HT-29 (cell line): ENCODE measurements around the gene NOP14. TPM values are rescaled to one million over a fixed set of nuclear protein-coding genes. Genes with fewer than 3 reads are reported as not detected.
A peak's percentile ranks its signal among the peaks of the same experiment; 100 is the strongest.
"Not testable (repeated sequence)": the region's sequence is repeated elsewhere in the genome, so short reads cannot be mapped to it uniquely, and the experiment has no call there.

ENCODE experiments used
- DNase-seq: peaks from one replicate; pipeline ENCODE4 v3.0.0-alpha.2; 2015; ENCODE audit warnings: low spot score
- total RNA-seq: library from RNA; depleted of rRNA; stranded (reverse); fragments of >200 nt; shearing (Covaris generic); gene quantifications from 2 replicates; pipeline ENCODE4 v1.2.3, GENCODE V29; 2014

NOP14 gene
- total RNA-seq, 1 experiment from 2014 or later: 26.2 TPM

DNA sequence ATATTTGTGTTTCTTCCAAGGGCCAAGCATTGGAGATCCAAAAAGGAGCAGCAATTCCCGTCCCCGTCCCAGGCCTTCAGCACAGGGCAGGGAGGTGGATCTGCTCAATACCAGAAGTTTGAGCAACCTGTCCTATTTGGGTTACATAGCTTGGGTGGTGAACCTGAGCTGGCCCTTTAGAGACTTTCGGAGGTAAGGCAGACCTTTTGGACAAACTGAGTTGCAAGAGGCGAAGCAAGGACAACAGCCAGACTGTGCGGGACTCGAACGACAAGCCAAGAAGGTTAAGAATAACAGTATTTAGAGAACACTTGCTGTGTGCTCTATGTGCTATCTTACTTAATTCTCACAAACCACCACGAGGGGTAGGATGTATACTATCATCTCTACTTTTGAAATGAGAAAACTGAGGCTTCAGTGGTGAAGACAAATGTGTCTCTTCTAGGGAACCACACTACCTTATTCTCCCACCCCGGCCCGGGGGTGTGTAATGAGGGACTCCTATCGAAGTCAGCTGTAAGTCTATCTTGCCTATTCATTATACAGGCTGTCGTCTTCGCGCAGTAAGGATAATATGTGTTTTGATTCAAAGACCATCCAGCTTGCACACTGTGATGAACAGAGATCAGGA is 1.3 kb downstream of the NOP14 start:
- DNase-seq: peak; percentile 52

DNA sequence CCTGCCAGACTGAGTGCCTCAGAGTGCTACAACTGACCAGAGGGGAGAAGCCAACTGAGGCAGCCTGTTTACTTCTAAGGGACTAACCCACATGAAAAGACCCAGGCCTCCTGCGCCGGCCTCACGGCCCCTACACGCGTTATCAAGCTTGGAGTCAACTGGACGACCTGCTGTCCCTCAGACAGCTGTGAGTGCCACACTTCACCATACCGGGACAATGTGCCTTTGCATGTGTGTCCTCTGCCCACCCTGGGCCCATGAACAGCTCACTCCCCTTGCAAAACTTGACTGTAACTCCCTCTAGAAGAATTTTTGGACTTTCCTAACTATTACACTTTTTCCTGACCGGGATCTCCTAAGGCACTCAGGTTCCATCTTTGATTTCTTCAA is 1.8 kb downstream of the NOP14 start:
- DNase-seq: no peak

DNA sequence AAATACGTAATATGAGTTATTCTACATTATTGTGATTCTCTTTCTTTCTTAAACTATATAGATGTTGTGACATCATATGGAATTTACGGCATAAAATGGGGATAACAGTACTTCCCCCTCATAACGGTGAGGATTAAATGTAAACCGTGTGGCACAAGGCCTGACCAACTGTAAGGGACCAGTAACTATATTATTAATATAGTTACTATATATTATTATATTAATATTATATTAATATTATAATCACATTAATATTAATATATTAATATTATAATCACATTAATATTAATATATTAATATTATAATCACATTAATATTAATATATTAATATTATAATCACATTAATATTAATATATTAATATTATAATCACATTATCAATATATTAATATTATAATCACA is 2.8 kb downstream of the NOP14 start:
- DNase-seq: not testable (repeated sequence)

DNA sequence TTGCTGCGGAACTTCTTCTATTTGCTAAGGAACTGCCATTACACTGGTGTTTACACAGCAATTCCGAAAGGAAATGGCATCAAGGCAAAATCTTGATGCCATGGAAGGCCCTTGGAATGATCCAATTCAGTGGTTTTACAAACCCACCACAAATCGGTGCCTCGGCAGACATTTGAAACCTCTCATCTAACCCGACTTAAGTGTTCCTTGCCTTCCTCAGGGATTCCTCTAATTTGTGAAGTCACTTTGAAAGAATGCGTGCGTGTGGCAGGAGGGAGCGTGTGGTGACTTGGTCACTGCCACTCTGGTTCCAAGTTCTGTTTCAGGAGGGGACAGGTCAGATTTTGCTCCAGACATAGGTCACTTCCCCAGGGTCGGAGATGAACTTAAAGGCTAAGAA is 4.8 kb downstream of the NOP14 start:
- DNase-seq: no peak

DNA sequence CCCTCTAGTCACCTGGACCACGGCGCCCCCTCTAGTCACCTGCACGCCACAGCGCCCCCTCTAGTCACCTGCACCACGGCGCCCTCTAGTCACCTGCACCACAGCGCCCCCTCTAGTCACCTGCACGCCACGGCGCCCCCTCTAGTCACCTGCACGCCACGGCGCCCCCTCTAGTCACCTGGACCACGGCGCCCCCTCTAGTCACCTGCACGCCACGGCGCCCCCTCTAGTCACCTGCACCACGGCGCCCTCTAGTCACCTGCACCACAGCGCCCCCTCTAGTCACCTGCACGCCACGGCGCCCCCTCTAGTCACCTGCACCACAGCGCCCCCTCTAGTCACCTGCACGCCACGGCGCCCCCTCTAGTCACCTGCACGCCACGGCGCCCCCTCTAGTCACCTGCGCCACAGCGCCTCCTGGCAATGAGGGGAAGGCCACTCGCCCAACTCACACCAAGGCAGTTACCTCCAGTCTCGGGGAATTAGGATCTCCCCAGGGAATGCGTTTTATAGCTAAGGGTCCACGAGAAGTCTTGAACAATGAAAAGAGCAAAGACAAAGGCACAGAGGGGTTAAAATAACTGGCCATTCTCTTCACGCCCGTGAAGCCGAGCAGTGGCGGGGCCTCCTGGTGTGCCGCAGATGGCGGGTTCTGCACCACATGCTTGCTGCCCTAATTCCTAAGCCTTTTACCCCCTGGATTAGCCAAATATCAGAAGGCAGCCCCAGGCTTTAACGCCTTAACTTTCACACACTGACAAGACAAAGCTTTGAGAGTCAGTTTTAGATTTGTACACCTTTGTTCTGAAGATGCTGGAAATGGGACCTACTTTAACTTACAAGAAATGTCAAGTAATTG is 7.8 kb downstream of the NOP14 start:
- DNase-seq: not testable (repeated sequence)

DNA sequence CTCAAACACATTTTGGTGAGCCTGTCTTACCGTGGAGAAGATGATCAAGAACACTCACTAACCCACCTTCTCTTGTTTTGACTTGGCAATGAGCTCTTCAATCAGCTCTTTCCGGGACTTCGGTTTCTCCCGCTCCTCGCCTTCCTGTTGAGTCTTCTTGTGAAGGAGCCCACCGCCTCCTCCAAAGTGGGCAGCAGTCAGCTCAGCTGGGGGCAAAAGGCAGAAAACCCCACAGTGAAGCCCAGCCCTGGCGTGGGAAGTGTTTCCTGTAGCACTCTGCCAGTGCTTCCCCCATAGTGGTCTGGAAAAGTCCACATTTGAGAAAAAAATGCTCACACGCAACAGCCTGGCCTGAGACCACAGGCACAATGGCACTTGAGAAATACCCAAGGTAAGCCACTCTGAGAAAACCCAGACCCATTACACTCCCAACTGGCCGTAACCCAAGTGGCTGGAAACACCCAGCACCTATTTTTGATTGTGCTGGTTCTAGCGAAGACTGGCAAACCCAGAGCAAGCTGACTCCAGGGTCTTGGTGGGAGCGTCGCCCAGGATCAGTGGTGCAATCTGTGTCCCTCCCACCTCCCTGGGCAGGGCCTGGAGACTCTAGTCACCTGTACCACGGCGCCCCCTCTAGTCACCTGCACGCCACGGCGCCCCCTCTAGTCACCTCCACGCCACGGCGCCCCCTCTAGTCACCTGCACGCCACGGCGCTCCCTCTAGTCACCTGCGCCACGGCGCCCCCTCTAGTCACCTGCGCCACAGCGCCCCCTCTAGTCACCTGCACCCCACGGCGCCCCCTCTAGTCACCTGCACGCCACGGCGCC is 8.6 kb downstream of the NOP14 start:
- DNase-seq: peak; percentile 41

DNA sequence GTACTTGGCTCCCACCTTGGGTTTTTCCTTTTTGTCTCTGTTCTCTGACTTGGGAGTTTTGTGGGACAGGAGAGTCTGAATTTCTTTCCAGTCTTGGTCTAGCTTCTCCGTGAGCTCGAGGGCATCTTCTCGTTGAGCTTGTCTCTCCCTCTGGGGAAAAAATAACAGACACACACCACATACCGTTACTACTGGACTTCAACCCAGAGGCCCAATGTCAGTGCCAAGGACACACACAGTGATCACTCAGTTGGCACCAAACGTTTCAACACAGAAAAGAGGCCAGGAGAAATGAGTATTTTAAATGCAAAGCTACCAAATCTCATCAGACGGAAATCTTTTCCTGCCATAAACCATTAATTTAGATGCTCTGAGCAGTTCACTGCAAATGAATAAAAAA is 9.7 kb downstream of the NOP14 start:
- DNase-seq: no peak

DNA sequence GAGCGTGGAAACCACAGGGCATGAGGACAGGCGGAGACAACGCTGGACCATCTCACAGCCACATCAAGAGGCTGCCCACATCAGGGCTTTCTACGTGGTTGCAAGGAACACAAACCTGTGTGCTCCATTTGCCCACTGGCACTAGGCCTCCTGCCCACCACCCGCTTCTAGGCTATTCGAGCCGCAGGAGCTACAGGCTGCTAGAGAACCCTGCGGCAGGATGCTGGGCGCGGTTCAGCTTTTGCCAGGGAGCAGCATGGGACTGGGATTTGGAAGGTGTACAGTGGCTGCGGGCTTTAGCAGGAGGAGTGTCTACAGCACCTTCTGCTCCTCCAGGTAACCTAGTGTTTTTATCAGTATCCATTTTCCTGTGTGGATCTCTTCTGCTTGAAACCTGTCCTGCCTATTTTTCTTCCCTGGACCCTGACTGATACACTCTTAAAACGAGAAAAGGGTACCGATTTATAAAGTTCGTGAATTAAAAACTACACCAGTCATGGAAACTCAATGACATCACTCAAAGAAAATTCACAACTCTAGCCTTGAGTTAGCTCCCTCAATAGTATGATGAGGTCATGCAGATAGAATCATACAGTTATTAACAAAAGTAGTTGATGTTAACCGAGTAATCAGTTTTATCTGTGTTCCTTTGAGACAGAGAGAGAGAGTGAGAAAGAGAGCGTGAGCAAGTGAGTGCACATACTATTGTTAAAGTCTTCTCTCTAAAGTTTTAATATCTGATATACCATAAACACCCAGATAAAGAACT is 12.8 kb downstream of the NOP14 start:
- no peak for DNase-seq

DNA sequence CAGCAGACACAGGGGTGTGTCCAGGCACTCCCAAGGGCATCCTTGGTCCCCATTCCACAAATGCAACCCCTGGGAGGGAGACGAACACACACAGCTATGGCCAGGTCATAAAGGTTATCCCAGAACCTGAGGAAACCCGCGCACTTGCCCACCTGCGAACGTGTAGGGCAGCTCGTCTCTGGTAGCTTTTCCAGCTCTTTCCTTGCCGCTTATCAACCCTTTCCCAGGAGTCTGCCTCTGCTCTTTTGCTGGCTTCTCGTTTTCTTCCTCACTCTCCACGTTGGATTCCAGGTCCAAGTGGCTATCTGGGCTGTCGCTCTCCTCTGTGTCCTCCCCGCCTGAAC is 13.5 kb downstream of the NOP14 start:
- no peak for DNase-seq

DNA sequence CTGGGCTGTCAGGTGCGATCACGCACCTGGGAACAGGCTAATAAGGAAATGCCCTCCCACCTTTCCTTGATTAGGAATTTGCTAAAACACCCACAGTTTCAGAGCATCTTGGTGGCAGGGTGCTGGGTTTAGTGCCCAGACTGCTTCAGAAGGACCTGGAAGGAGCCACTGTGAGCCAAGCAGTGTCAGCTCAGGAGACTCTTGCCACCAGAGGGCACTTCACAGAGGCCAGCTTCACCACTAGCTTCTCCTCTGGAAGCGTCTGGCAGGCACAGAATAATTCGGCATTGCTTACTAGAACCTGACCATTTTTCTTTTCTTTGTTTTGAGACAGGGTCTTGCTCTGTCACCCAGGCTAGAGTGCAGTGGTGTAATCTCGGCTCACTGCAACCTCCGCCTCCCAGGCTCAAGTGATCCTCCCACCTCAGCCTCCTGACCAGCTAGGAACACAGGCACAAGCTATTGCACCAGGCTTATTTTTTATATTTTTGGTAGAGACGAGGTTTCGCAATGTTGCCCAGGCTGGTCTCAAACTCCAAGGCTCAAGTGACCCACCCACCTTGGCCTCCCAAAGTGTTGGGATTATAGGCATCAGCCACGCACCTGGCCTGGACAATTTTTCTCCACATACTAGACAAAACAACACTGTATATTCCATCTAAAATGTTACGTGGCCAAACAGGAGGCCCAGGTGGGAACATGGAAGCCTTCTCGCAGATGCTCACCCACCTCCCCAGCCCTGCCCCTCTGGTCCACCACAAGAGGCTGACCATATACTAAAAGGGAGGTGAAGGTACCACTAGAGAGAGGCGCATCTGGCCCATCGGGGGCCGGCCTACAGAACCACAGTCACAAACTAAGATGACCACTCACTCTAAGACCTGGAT is 14.1 kb downstream of the NOP14 start:
- peak; percentile 59 for DNase-seq

DNA sequence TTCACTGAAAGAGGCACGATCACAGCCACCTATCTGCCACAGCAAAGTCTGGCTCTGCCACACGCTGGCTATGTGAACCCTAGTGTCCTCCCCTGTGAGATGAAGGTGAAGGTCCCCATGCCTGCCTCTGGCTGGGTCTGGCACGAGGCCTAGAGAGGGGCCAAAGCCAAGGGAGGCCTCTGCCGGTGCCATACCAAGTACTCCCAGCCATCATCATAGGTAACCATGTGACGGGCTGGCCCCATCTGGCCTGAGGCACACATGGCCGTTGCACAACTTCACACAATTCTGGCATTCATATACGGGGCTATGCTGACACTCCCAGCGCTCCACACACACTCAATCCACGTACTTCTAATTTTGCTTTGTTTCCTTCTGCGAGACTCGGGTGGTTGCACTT is 15.3 kb downstream of the NOP14 start:
- DNase-seq: no peak

DNA sequence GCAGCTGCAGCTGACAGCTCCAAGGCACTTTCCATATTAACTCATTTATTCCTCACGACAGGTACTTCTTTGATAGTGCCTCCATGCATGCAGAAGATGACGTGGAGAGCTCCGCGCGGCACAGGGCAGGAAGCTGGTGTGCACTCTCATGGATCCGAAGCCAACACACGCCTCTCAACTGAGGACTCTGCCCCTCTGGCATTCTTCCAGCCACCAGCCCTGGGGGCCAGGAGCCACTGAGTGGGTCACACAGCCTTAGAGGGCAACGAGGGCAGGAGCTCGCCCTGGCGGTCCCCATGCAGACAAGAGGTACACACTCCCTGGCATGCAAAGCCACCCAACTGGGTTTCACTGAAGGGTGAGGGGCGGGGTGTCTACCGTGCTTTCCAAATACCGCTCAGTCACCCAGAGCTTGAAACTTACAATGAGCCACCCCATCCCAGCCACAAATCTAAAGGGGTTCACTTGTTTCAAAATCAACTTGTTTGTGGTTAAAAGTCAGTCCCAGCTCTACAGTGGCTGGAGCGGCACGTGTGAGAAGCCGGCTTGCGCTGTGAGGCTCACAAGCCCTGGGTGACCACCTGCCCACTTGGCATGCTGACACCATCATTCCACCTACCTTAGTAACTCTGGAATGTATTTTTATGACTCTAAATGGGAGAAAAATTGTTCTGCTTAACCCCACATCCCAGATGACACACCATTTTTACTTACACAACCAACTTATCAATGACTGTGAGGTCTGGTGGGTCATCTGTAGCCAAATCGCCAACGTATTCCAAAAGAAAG is 16.2 kb downstream of the NOP14 start:
- DNase-seq: no peak

DNA sequence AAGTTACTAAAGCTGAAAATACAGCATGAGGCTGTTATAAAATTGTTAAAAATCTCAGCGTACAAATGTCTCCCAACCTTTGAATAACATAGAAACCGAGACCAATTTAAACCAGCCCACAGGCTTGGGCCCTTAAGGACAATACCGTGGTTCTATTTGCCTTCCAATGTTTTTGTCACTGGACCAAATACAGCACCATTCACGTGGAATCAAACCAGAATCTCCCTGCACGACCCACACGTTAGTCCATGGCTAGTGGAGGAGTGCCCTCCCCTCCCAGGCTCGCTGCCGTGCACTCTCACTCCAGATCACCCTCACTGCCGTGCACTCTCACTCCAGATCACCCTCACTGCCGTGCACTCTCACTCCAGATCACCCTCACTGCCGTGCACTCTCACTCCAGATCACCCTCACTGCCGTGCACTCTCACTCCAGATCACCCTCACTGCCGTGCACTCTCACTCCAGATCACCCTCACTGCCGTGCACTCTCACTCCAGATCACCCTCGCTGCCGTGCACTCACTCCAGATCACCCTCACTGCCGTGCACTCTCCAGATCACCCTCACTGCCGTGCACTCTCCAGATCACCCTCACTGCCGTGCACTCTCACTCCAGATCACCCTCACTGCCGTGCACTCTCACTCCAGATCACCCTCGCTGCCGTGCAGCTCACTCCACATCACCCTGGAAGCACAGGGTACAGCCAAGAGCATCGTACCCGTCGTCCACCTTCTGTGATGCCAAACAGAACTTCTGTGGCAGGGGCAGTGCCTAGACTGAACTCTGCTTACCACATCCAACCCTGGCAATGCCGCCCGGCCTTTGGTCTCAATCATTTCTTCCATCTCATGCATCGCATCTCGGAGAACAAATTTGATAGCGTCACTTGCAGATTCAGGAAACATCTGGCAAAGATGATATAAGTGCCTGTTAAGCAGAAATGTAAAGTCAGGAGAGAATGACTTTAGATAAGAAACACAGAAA is 17.3 kb downstream of the NOP14 start:
- not testable (repeated sequence) for DNase-seq

DNA sequence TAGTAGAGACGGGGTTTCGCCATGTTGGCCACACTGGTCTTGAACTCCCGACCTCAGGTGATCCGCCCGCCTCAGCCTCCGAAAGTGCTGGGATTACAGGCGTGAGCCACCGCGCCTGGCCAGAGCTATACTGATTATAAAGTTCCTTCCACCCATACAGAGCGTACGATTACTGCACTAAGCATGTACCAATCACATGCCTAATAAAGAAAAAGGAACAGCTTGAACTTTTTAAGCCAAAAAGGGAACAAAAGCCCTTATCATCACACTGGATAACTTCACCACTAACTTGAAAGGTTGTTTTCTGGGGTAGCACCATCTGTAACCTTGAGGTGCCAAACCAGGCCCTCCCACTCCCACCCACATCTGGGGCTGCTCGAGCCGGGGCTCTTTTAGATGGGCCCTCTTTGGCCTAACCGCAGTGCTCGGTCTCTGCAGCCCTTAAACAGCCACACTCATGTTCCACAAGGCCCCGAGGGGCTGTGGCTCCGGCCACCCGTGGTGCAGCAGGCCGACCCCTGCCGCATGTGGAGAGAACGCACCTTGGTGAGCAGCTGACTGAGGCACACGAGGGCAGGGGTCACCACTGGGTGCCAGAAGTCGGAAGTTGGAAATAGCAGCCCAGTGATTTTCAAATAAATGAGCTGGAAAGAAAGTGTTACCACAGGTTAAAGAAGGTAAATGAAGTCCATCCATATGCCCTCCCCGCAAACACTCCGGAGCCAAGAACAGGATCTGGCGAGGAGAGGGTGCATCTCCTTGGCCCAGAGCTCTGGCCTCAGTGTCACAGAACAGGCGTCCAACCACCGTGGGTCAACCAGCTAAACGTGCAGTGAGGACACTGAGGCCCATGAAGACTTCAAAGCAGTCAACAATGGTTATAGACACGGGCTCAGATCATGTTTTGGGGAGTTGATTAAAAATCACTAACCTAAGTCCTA is 18.4 kb downstream of the NOP14 start:
- no peak for DNase-seq

DNA sequence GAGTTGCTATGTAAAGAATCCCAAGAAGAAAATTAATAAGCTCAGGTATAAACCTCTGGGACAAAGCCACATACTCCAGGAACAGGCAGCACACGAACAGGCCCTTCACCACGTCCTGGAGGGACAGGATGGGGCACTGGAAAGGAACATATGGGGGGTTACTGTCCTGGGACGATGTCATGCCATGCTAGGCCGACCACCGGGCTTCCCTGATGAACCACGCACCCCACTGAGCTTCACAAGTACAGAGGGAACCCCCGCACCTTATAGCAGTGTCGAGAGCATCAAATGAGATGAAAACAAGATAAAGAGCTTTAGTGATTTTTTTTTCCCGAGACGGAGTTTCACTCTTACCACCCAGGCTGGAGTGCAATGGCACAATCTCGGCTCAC is 19.1 kb downstream of the NOP14 start:
- DNase-seq: no peak

DNA sequence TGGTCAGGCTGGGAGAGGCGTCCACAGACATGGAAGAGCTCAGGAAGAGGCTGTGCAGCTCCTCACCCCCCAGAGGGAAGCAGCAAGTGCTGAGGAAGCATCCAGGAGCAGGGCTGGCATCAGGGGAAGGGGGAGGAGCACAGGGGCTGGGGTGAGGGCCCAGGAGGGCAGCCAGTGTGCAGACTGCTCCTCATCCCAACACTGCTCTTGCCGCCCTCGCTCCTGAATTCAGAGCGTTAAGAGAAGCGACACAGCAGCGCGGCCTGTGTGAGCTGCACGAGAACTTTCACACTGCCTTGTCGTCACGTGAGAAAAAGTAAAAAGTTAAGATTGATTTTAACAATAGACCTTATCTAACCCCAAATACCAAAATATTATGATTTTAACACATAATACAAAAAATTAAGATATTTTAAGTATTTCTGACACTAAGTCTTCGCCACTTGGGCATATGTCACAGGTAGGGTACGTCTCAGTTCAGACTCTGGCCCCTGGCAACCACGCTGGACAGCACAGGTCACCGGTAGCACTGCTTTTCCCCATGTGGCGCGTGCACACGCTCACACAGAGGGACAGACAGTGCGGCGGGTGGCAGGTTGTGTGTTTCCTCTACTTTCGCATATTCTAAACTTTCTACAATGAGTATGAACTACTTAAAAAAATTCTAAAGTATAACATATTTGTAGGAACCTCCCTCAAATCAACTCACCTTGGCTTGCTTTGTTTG is 19.7 kb downstream of the NOP14 start:
- DNase-seq: no peak
